ENCODE data around the gene AEBP1. TPM values are rescaled to one million over a fixed set of nuclear protein-coding genes. Genes with fewer than 3 reads are reported as not detected.

Gene AEBP1
- total RNA-seq, 4 donors from 2014 or later: 33.9 to 151 (median 89.0) TPM

DNA sequence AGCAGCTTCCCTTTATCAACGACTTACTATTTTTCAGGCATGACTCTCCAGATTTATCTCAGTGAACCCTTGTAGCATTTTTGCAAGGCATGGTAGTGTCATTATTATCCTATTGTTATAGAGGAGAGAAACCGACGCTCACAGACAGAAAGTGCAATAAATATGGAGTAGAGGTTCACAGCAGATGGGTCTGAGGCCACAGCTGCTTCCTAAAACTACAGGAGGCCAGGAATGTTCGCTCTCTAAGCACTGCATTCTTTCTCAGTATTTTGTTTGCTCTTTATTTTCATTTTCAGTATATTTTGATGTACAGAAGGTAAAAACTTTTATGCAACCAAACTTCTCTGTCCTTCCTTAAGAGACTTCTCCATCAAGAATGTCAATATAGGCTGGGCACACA is 4.5 kb upstream of the AEBP1 start:
- no peak overlapping the region for H3K4me3 ChIP-seq
- peak overlapping the region in 1 of 4 donors; percentile 25 for H3K27ac ChIP-seq
- intact Hi-C loops (cut with DNase I; ENCODE audit: low total_unique reads): no loop called here

DNA sequence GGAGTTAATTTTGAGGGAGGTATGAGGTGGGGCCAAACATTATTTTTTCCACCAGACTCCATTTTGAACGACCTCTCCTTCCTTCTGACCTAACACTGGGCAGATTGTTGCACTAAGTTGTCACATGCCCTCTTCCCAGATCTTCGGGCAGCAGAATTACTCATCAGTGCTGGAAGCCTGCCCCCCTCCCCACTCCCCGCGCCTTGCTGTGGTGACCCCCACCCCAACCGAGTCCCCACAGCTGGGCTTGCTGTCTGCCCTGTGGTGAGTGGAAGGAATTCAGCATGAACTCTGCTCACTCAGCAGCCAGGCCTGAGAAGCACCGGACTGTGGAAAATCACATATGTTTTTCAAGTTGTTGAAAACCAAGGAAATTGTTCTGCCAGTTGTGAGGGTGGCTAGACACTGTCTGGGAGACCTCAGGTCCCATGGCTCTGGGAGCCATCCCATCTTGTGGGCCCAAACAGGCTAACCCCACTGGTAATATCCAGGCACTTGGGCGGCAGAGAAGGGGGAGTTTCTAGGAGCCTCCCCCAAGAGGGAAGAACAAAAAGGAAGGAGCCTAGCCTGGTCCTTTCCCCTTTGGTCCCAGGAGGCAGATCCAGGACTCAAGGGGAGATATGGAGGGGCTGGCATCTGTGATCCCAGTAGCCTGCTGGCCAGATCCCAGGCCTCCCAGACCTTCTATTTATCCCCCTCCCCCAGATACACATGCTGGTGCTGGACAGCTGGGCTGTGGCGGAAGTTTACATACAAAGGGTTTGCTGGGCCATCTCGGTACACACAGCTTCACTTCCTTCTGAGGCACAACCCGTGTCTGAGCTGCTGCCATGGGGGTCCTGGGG is 3.5 kb upstream of the AEBP1 start:
- Histone ChIP-seq H3K4me3 (no peak overlapping the region), H3K27ac (peak overlapping the region; percentile 58 to 92 (median 78)), H3K27me3 (peaks cover 26% of the 10 kb centered on the region), H3K4me1 (peaks cover 0 to 12% (median 0%) of the 10 kb centered on the region in 4 donors), H3K36me3 (no peaks in the 10 kb centered on the region), H3K9me3 (no peaks in the 10 kb centered on the region)
- intact Hi-C loops (cut with DNase I; ENCODE audit: low total_unique reads) (no loop called here), in situ Hi-C loops (cut with MboI; ENCODE audit: low pct_ligation_motif_present in 1 of 4, low pct_unique_long_range_greater_than_20kb in 1 of 4, low sequenced_read_pairs in 3 of 4) (no loop called here)
- TF ChIP-seq, protein P1, sequence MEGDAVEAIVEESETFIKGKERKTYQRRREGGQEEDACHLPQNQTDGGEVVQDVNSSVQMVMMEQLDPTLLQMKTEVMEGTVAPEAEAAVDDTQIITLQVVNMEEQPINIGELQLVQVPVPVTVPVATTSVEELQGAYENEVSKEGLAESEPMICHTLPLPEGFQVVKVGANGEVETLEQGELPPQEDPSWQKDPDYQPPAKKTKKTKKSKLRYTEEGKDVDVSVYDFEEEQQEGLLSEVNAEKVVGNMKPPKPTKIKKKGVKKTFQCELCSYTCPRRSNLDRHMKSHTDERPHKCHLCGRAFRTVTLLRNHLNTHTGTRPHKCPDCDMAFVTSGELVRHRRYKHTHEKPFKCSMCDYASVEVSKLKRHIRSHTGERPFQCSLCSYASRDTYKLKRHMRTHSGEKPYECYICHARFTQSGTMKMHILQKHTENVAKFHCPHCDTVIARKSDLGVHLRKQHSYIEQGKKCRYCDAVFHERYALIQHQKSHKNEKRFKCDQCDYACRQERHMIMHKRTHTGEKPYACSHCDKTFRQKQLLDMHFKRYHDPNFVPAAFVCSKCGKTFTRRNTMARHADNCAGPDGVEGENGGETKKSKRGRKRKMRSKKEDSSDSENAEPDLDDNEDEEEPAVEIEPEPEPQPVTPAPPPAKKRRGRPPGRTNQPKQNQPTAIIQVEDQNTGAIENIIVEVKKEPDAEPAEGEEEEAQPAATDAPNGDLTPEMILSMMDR (IDR thresholded peaks at IDR 0.05): no peak
- no peak for TF ChIP-seq EP300 (IDR thresholded peaks at IDR 0.05; ENCODE audit: low read depth)
- TF ChIP-seq POLR2A (IDR thresholded peaks at IDR 0.05): no peak
- TF ChIP-seq POLR2AphosphoS5 (IDR thresholded peaks at IDR 0.05): no peak
- DNase-seq: peak; percentile 28
- 42 to 61% methylated on average over 2 to 10 of the region's 10 CpGs for WGBS, 2 donors (ENCODE audit: low coverage in 1 of 2)

More for the DNA sequence above, 4.5 kb upstream of the AEBP1 start:
- WGBS, 2 donors (ENCODE audit: low coverage in 1 of 2): 63 to 71% methylated on average over 4 of the region's 4 CpGs
- no peak for DNase-seq
- H3K4me1 ChIP-seq: peaks cover 0 to 6% (median 2%) of the 10 kb centered on the region in 4 donors
- peaks cover 16% of the 10 kb centered on the region for H3K27me3 ChIP-seq
- H3K36me3 ChIP-seq: no peaks in the 10 kb centered on the region
- TF ChIP-seq POLR2A (IDR thresholded peaks at IDR 0.05): no peak
- TF ChIP-seq POLR2AphosphoS5 (IDR thresholded peaks at IDR 0.05): no peak
- TF ChIP-seq EP300 (IDR thresholded peaks at IDR 0.05; ENCODE audit: low read depth): no peak
- TF ChIP-seq, protein P1 (IDR thresholded peaks at IDR 0.05): no peak
- no peaks in the 10 kb centered on the region for H3K9me3 ChIP-seq
- in situ Hi-C loops (cut with MboI; ENCODE audit: low pct_ligation_motif_present in 1 of 4, low pct_unique_long_range_greater_than_20kb in 1 of 4, low sequenced_read_pairs in 3 of 4): no loop called here

DNA sequence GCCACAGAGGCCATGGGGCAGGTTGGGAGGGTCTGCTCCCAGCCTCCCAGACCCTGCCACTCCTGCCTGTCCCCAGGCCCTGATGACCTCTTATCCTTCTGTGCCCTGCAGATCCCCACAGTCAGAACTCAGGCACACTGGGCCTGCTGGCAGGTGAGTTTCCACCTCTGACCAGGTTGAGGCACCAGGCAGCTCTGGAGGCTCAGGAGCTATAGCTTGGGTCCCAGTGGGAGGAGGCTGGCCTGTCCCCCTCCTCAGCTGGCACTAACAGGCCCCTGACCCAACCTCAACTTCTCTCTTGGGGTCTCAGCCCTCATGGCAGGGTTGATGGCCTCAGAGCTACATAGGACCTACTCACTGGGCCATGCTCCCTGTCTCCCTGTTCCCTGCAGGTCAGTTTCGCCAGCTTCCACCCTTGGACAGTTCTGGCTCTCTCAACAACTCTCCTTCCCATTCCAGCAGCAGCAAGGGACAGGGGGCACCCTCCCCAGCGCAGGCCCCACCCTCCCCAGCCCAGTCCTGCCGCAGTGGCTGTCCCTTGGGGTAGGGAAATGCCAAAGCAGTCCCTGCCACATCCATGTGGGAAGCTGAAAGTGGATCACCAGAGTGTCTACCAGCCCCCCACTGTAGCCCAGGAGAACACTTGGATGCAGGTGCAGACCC is 2.7 kb upstream of the AEBP1 start:
- H3K27ac ChIP-seq: peak overlapping the region; percentile 58 to 92 (median 78)
- WGBS, 2 donors (ENCODE audit: low coverage in 1 of 2): 100% methylated on average over 3 of the region's 3 CpGs; no CpG with 5 or more reads in 1 of the 2 donors
- H3K36me3 ChIP-seq: no peaks in the 10 kb centered on the region
- DNase-seq: no peak
- TF ChIP-seq POLR2AphosphoS5 (IDR thresholded peaks at IDR 0.05): no peak
- in situ Hi-C loops (cut with MboI; ENCODE audit: low pct_ligation_motif_present in 1 of 4, low pct_unique_long_range_greater_than_20kb in 1 of 4, low sequenced_read_pairs in 3 of 4) (no loop called here), intact Hi-C loops (cut with DNase I; ENCODE audit: low total_unique reads) (no loop called here)
- no peak overlapping the region for H3K4me3 ChIP-seq
- H3K4me1 ChIP-seq: peaks cover 0 to 12% (median 2%) of the 10 kb centered on the region in 4 donors
- H3K27me3 ChIP-seq: peaks cover 26% of the 10 kb centered on the region
- H3K9me3 ChIP-seq: no peaks in the 10 kb centered on the region

DNA sequence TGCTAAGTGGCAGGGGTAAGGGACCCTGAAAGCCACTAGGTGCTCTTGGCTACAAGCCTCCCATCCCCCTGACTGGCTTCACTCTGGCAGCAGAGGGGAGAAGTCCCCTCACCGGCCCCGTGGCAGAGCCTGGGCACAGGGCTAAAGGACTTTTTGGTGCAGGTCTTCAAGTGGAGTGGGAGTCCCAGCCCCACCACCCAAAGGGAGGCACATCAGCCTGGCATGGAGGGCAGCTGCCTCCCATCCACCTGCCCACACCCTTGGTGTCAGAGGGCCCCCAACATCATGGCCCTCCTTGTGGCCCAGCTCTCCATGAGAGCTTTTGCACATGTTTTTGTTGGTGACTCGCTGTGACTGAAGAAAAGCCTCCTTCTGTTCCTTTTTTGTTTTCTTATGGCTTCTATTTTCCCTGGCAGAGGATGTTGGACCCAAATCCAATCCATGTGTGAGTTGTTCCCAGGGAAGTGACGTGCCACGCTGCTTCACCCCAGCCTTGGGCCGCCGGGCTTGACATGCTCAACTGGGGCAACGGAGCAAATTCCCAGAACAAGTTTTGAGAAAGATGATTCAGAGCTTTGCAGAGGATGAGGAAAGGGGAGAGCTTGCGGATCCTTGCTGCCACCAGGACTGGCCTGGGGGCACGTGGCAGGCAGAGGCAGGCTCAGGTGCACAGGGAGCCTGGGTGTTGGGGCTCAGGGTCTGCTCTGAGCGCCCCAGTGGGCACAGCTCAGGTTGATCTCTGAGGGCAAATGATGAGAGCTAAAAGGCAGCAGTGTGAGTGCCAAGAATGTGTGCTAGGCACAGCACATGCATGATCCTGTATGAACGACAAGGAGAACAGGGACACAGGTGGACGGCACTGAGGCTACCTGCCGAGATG is 1.9 kb upstream of the AEBP1 start:
- in situ Hi-C loops (cut with MboI; ENCODE audit: low pct_ligation_motif_present in 1 of 4, low pct_unique_long_range_greater_than_20kb in 1 of 4, low sequenced_read_pairs in 3 of 4): no loop called here
- no peaks in the 10 kb centered on the region for H3K9me3 ChIP-seq
- no peaks in the 10 kb centered on the region for H3K36me3 ChIP-seq
- TF ChIP-seq POLR2AphosphoS5 (IDR thresholded peaks at IDR 0.05) (no peak), EP300 (IDR thresholded peaks at IDR 0.05; ENCODE audit: low read depth) (no peak), POLR2A (IDR thresholded peaks at IDR 0.05) (no peak)
- TF ChIP-seq, protein P1 (IDR thresholded peaks at IDR 0.05): no peak
- no peak overlapping the region for H3K4me3 ChIP-seq
- H3K27me3 ChIP-seq: peaks cover 26% of the 10 kb centered on the region
- peaks cover 0 to 12% (median 2%) of the 10 kb centered on the region in 4 donors for H3K4me1 ChIP-seq
- no peak for DNase-seq
- peak overlapping the region; percentile 27 to 92 (median 58) for H3K27ac ChIP-seq
- intact Hi-C loops (cut with DNase I; ENCODE audit: low total_unique reads): no loop called here
- WGBS, 2 donors (ENCODE audit: low coverage in 1 of 2): 80% methylated on average over 14 of the region's 14 CpGs; no CpG with 5 or more reads in 1 of the 2 donors
